Cardiac fibroblast (primary cell): ENCODE data around the gene SRM.
A peak's percentile ranks its signal among the peaks of the same experiment; 100 is the strongest.
"Not testable (repeated sequence)": the region's sequence is repeated elsewhere in the genome, so short reads cannot be mapped to it uniquely, and the experiment has no call there.

ENCODE experiments used
- DNase-seq, 2 donors: peaks; one replicate each; pipeline versions ENCODE4 v3.0.0 to v3.0.0-alpha.2; 2010; ENCODE audit warnings: low read depth in 2 of 2
- H3K4me3 ChIP-seq, 2 donors: replicated peaks in 1 of 2; 1 replicate in 1 of 2; 2 replicates in 1 of 2; pipeline ENCODE4 v1.5.1; 2011; ENCODE audit warnings: low read depth in 2 of 2, low read length in 2 of 2, mild to moderate bottlenecking in 2 of 2, moderate library complexity in 1 of 2
- TF ChIP-seq, protein P1 (sequence below): IDR thresholded peaks from one replicate; pipeline ENCODE4 v1.5.1; 2011; ENCODE audit warnings: low read depth, mild to moderate bottlenecking, low read length, inconsistent platforms

Gene SRM

GRCh38 chr1:11099310-11100148, 39.7 kb upstream of the SRM start, which contains the start of gene EXOSC10:
Gene EXOSC10, minus strand, starts transcription at chr1:11099869. Its CDS starts 38 bp downstream, at chr1:11099831.
- TF ChIP-seq, protein P1, sequence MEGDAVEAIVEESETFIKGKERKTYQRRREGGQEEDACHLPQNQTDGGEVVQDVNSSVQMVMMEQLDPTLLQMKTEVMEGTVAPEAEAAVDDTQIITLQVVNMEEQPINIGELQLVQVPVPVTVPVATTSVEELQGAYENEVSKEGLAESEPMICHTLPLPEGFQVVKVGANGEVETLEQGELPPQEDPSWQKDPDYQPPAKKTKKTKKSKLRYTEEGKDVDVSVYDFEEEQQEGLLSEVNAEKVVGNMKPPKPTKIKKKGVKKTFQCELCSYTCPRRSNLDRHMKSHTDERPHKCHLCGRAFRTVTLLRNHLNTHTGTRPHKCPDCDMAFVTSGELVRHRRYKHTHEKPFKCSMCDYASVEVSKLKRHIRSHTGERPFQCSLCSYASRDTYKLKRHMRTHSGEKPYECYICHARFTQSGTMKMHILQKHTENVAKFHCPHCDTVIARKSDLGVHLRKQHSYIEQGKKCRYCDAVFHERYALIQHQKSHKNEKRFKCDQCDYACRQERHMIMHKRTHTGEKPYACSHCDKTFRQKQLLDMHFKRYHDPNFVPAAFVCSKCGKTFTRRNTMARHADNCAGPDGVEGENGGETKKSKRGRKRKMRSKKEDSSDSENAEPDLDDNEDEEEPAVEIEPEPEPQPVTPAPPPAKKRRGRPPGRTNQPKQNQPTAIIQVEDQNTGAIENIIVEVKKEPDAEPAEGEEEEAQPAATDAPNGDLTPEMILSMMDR = no peak
- peak within 1 kb of the TSS; percentile 97 to 99 for H3K4me3 ChIP-seq
- peak; percentile 89 to 90 for DNase-seq

- H3K4me3 ChIP-seq = peak overlapping the region; percentile 97 to 99
- TF ChIP-seq, protein P1 = no peak
- no peak for DNase-seq
These were observed 39.1 kb upstream of the SRM start for GRCh38 chr1:11098931-11099309.

DNA sequence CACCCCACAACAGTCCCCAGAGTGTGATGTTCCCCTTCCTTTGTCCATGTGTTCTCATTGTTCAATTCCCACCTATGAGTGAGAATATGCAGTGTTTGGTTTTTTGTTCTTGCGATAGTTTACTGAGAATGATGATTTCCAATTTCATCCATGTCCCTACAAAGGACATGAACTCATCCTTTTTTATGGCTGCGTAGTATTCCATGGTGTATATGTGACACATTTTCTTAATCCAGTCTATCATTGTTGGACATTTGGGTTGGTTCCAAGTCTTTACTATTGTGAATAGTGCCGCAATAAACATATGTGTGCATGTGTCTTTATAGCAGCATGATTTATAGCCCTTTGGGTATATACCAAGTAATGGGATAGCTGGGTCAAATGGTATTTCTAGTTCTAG, 24.0 kb upstream of the SRM start:
- not testable (repeated sequence) for H3K4me3 ChIP-seq, DNase-seq

- TF ChIP-seq, protein P1 = no peak
- no peak for DNase-seq
- H3K4me3 ChIP-seq = no peak overlapping the region
These were observed 21.1 kb upstream of the SRM start for GRCh38 chr1:11080931-11081330.

- no peak overlapping the region for H3K4me3 ChIP-seq
- TF ChIP-seq, protein P1 = no peak
- no peak for DNase-seq
These were observed 18.8 kb upstream of the SRM start for GRCh38 chr1:11078631-11079030.

DNA sequence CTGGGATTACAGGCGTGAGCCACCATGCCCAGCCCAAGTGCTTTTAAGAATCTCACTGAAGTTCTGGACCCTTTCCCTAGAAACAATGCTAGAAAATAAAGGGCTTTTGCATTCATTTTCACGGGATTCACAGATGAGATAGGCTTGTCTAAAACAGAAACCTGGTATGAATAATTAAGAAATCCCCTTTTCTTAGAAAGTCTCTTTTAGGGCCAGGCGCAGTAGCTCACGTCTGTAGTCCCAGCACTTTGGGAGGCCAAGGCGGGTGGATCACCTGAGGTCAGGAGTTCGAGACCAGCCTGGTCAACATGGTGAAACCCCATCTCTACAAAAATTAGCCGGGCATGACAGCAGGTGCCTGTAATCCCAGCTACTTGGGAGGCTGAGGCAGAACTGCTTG, 13.6 kb upstream of the SRM start:
- not testable (repeated sequence) for DNase-seq

DNA sequence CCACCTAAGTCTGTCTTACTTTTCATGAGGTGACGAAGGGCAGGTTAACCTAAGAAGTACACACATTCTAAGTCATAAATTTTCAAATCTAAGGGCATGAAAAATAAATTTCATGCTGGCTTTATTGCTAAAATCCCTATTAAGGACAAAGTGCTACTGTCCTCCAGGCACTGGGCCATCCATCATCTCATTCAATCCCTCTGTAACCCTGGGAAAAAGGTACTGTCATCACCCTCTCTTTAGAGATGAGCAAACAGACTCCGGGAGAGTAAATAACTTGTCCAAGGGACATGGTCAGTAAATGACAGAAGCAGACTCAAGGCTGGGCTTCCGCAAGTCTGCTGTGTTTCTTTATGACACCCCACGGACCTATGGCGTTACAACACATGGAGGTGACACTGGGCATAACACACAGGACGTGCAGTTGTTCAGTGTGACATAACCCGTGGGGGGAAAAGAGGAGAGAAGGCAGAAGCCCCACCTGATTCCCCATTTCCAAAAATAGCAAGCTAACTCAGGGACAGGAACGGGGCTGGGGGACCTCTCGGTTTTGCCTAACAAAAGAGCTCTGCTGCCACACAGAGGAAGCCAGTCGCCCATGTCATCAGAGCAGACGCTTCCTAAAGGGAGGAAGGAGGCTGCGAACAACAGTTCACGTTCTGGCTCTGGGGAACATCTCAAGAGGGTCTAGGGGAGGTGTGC, 12.5 kb upstream of the SRM start:
- H3K4me3 ChIP-seq = no peak overlapping the region
- no peak for DNase-seq
- TF ChIP-seq, protein P1 = no peak

More for the DNA sequence above, 13.6 kb upstream of the SRM start:
- H3K4me3 ChIP-seq = not testable (repeated sequence)
